ENCODE measurements around the gene EIF1.
"Not testable (repeated sequence)": the region's sequence is repeated elsewhere in the genome, so short reads cannot be mapped to it uniquely, and the experiment has no call there.

The EIF1 gene

GRCh38 chr17:41679740-41680425 lies 8.8 kb upstream of the EIF1 start:
- DNase-seq, result no peak

GRCh38 chr17:41680426-41681040 lies 8.2 kb upstream of the EIF1 start:
- DNase-seq, result no peak

GRCh38 chr17:41681776-41682175 lies 6.9 kb upstream of the EIF1 start:
- no peak for DNase-seq

GRCh38 chr17:41682631-41683030 lies 6.1 kb upstream of the EIF1 start:
- no peak for DNase-seq

GRCh38 chr17:41683441-41684007 lies 5.2 kb upstream of the EIF1 start:
- DNase-seq, result no peak

- DNase-seq, result no peak
Measured at GRCh38 chr17:41684035-41684434, 4.7 kb upstream of the EIF1 start.

- not testable (repeated sequence) for DNase-seq
Measured at GRCh38 chr17:41685753-41686152, 2.9 kb upstream of the EIF1 start.

- DNase-seq, result no peak
Measured at GRCh38 chr17:41686281-41686680, 2.4 kb upstream of the EIF1 start.

GRCh38 chr17:41687828-41688640 lies 651 bp upstream of the EIF1 start:
- no peak for DNase-seq

- no peak for DNase-seq
Measured at GRCh38 chr17:41689497-41690299, 1.0 kb downstream of the EIF1 start.

- DNase-seq, result no peak
Measured at GRCh38 chr17:41690497-41690896, 1.8 kb downstream of the EIF1 start.

- no peak for DNase-seq
Measured at GRCh38 chr17:41691031-41691777, 2.5 kb downstream of the EIF1 start.

GRCh38 chr17:41692722-41693521 lies 4.2 kb downstream of the EIF1 start:
- no peak for DNase-seq

- no peak for DNase-seq
Measured at GRCh38 chr17:41695134-41695661, 6.5 kb downstream of the EIF1 start.

- peak; percentile 43 for DNase-seq
Measured at GRCh38 chr17:41695954-41696757, 7.5 kb downstream of the EIF1 start.

- DNase-seq, result no peak
Measured at GRCh38 chr17:41697122-41697962, 8.7 kb downstream of the EIF1 start.

- DNase-seq, result not testable (repeated sequence)
Measured at GRCh38 chr17:41700843-41701242, 12.2 kb downstream of the EIF1 start.

GRCh38 chr17:41702712-41703111 lies 14.0 kb downstream of the EIF1 start:
- no peak for DNase-seq

Data from 8988T (cell line).